ENCODE measurements around the gene INSIG1. TPM values are rescaled to one million over a fixed set of nuclear protein-coding genes. Genes with fewer than 3 reads are reported as not detected.

INSIG1 gene
- total and polyA plus RNA-seq, 2 of the 4 experiments (the other 2 are of a cell fraction), result 19.0 to 26.0 TPM

GRCh38 chr7:155289107-155289506 lies 8.6 kb upstream of the INSIG1 start:
- in situ Hi-C loops (cut with MboI; ENCODE audit: low sequenced_read_pairs) (no loop called here), dilution Hi-C loops (cut with HindIII; ENCODE audit: low sequenced_read_pairs, unreplicated experiment) (no loop called here), intact Hi-C loops (cut with micrococcal nuclease) (no loop called here)
- Histone ChIP-seq H3K4ac (ENCODE audit: low read depth, low read length) (no peak overlapping the region), H3K4me1 (ENCODE audit: control insufficient read depth, insufficient read depth, low read length) (no peaks in the 10 kb centered on the region; the same call in 1 of the 2 replicates), H3K4me3 (ENCODE audit: insufficient read depth, low read depth, low read length) (no peak overlapping the region), H2BK5ac (ENCODE audit: low read depth, low read length, poor library complexity, severe bottlenecking) (no peak overlapping the region), H4K5ac (ENCODE audit: low read depth, low read length) (no peak overlapping the region), H3K23ac (ENCODE audit: low read depth, low read length) (no peak overlapping the region), H3K4me2 (ENCODE audit: low read depth, low read length) (no peak overlapping the region), H3K9me3 (ENCODE audit: control insufficient read depth, insufficient read depth, low read length) (no peaks in the 10 kb centered on the region), H2AFZ (replicated peaks; ENCODE audit: low read length, poor library complexity) (no peak overlapping the region), H4K20me1 (ENCODE audit: insufficient read depth, low read length) (no peaks in the 10 kb centered on the region), H3K9ac (ENCODE audit: low read depth, low read length) (no peak overlapping the region), H3K79me1 (ENCODE audit: low read depth in 1 of 2, low read length in 2 of 2) (no peaks in the 10 kb centered on the region), H3K36me3 (ENCODE audit: control insufficient read depth, insufficient read depth, low read length) (no peaks in the 10 kb centered on the region), H4K91ac (ENCODE audit: insufficient read depth, low read depth, low read length) (no peak overlapping the region), H3K27me3 (ENCODE audit: control insufficient read depth, insufficient read depth, low read length) (peaks cover 6% of the 10 kb centered on the region; the same call in 1 of the 2 replicates), H3K9me1 (ENCODE audit: insufficient read depth, low read length) (peaks cover 7% of the 10 kb centered on the region; the same call in 1 of the 2 replicates), H2AK5ac (ENCODE audit: low read depth, low read length) (no peak overlapping the region), H2BK20ac (ENCODE audit: low read depth, low read length) (no peak overlapping the region), H3K56ac (ENCODE audit: extremely low read depth, insufficient read depth, low read length) (no peak overlapping the region), H4K8ac (ENCODE audit: low read depth in 2 of 2, low read length in 2 of 2) (no peak overlapping the region), H3K18ac (ENCODE audit: low read depth, low read length) (no peak overlapping the region), H2AK9ac (replicated peaks; ENCODE audit: low read depth, low read length, poor library complexity) (no peak overlapping the region), H2BK15ac (ENCODE audit: low read depth, low read length) (no peak overlapping the region), H2BK120ac (ENCODE audit: low read depth, low read length) (no peak overlapping the region), H3K27ac (ENCODE audit: insufficient read depth, low read length) (no peak overlapping the region), H3K14ac (replicated peaks; ENCODE audit: low read depth, low read length) (no peak overlapping the region)
- no CpG with 5 or more reads among the region's 7 CpGs for WGBS, 2 experiments (ENCODE audit: extremely low coverage in 2 of 2, insufficient read length in 1 of 2)
- BruUV-seq (replicated peaks), result no TSS peak
- ATAC-seq (ENCODE audit: low read depth) (no peak), DNase-seq (no peak)
- ChIA-PET POLR2A (ENCODE audit: unreplicated experiment) (no interaction called here), CTCF (interaction anchor here (0.6 kb wide), 1 partner anchor 17 kb away, joined by 5 read pairs; no protein-coding TSS in a partner anchor)
- TF ChIP-seq RCOR1 (IDR thresholded peaks at IDR 0.05; ENCODE audit: insufficient replicate concordance, low read length) (no peak), CTCF (conservative IDR thresholded peaks at IDR 0.05; ENCODE audit: low read depth, low read length) (no peak), ELK1 (IDR thresholded peaks at IDR 0.05; ENCODE audit: borderline replicate concordance, low read depth, low read length) (no peak), MAZ (IDR thresholded peaks at IDR 0.05; ENCODE audit: borderline replicate concordance, low read depth, low read length) (no peak), SMC3 (IDR thresholded peaks at IDR 0.05; ENCODE audit: low read depth, low read length) (no peak), MXI1 (IDR thresholded peaks at IDR 0.05; ENCODE audit: borderline replicate concordance, low read depth, low read length) (no peak)

All from IMR-90 (cell line).